ENCODE measurements around the gene C6orf47.
"Not testable (repeated sequence)": the region's sequence is repeated elsewhere in the genome, so short reads cannot be mapped to it uniquely, and the experiment has no call there.

C6orf47 gene

GRCh38 chr6:31660381-31661261, at the start of gene C6orf47:
Gene C6orf47, minus strand, starts transcription at chr6:31660778. Its CDS starts 831 bp downstream, at chr6:31659947.
- peak; percentile 94 for DNase-seq

DNA sequence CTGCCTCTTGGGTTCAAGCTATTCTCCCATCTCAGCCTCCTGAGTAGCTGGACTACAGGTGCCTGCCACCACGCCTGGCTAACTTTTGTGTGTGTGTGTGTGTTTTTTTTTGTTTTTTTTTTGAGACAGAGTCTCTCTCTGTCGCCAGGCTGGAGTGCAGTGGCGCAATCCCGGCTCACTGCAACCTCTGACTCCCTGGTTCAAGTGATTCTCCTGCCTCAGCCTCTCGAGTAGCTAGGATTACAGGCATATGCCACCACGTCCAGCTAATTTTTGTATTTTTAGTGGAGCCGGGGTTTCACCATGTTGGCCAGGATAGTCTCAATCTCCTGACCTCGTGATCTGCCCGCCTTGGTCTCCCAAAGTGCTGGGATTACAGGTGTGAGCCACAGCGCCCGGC, 48.6 kb upstream of the C6orf47 start:
- not testable (repeated sequence) for DNase-seq

DNA sequence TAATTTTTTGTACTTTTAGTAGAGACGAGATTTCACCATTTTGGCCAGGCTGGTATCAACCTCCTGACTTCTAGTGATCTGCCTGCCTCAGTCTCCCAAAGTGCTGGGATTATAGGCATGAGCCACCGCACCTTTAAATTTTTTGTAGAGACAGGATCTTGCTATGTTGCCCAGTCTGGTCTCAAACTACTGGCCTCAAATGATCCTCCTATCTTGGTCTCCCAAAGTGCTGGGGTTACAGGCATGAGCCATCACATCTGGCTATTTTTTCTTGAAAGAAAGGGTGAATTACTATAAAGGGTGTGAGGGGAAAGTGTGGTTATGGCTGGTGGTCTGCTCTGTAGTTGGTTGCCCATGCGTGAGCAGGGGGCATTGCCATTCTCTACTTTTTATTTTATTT, 47.6 kb upstream of the C6orf47 start:
- DNase-seq: no peak

- DNase-seq: no peak
Observed at GRCh38 chr6:31707701-31708100, 47.1 kb upstream of the C6orf47 start.

DNA sequence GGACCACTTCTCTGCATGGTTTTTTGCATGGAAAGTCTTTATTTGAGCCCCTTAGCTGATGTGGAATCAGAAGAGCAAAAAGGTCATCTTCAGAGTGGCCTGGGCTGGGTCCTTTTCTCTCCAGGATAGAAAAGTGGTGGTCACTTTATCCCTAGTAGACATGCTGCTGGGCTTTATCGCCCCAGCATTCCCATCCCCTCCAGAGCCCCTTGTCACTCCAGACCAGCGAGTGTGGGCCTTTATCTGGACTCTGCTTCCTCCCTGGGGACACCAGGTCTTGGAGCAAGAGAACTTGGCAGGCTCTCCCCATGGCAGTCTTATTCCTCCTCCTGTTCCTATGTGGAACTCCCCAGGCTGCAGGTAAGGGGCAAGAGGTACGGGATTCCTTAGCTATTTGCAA, 46.0 kb upstream of the C6orf47 start, which contains the start of gene LY6G6F:
LY6G6F (plus strand) TSS at position 268 of the 400 bp plus-strand sequence; CDS start at position 309, 41 bp downstream.
- no peak for DNase-seq

GRCh38 chr6:31705931-31706330, 45.4 kb upstream of the C6orf47 start:
- DNase-seq: no peak

DNA sequence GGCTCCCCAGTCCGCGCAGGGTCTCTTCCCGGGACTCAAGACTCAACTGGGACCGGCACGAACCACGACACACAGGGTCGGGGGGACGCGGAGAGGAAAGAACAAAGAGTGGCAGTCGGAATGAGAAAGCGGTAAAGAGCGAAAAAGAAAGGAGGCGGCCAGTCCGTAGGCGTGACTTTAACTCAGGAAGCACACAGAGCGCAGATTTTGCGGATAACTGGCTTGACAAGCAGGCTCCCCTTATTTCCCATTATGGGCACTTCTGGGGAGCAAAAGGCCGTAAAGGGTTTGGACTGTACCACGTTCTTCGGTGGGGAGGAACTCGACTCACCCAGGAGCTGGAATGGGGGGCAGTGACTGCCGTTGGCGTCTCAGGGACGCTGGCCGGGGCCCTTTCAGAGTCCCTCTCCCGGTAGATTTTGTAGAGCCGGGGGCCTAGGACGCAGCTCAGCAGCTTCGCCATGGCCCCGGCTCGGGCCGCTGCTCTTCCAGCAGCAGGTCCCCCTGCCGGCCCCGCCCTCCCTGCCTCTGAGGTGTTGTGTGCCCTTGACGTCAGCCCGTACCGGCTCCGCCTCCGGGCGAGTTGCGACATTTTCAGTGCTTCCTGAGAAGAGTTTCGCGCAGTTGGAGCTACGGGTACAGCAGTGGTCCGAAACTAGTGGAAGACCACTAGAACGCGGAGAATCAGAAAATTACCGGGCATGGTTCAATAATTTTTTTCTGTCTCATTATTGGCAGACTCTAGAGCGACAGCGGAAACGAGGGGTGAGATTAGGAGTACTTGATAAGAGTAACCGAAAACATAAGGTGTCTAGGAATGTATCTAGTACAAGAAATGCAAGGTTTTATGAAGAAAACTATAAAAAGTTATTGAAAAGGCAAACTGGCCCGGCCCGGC, 42.5 kb upstream of the C6orf47 start, which contains the start of gene ABHD16A:
ABHD16A (minus strand) TSS at position 506 of the 898 bp plus-strand sequence; CDS start at position 463, 43 bp downstream.
- peak; percentile 99 for DNase-seq

DNA sequence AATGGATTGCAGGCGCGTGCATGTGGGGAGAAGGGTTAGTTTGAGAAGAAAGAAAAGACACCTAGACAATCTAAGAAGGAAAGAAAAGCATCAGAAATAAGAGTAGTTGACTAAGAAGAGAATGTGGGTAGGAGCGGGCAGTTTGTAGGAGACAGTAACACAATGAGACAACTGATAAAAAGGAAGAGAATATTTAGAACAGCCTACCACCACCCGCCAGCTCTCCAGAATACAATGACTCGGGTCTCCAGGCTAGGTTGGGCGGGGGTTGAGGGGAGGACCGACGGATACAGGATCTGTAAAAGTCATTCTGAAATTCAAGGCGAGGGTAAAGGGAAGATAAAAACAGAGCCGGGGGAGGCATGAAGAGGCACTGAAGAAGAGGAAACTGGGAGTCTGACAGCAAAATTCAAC, 41.8 kb upstream of the C6orf47 start:
- DNase-seq: no peak

DNA sequence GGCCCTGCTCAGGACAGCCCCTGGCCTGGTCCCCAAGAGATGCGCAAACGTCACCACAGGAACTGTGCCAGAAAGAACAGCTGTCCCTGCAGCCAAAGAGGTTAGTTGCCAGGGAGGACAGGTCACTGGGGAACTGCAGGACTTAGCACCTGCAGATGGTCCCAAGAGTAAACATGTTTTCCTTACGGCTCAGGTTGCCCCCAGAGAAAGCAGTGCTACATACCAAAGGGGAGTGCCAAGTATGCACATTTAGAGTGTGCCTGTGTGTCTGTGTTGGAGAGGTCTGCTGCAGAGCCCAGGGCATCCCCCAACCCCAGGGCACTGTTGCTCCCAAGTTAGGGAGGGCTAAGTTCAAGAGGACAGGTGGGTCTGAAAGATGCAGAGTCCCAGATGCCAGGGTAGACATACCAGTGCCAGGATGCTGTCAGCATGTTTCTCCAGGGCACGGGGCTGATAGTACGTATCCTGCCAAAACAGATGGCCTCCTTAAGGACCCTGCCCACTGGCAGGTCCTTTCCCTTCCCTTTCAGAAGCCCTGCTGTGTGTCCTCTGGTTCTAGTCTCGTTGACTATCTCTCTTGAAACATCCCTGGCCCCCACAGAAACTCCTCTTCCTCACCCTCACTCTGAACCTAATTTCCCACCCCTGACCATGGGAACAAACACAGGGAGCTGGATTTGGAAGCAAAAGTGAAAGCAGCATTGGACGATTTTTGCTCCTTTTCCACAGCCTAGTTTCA, 41.3 kb upstream of the C6orf47 start:
- peak; percentile 77 for DNase-seq

- no peak for DNase-seq
Observed at GRCh38 chr6:31700740-31701401, 40.3 kb upstream of the C6orf47 start.

DNA sequence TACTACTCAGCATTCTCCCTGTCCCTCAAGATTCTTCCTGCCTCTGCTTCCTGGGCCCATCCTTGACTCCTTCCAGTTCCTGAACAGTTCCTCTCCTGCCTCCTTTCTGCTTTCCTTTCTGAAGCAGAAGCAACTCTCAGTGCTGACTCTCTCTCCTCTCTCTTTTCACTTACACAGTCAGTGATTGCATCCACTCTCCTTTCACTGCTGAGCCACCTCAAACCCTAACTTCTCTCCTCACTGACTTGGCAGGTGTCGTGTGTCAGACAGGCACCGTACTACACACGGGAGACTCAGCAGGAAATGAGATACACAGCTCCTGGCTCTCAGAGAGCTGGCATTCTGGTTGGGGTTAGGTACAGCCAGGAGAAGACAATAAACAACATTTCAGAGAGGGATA, 37.0 kb upstream of the C6orf47 start:
- peak; percentile 69 for DNase-seq

GRCh38 chr6:31693535-31693934, 33.0 kb upstream of the C6orf47 start:
- DNase-seq: no peak

GRCh38 chr6:31692886-31693285, 32.3 kb upstream of the C6orf47 start:
- DNase-seq: no peak

DNA sequence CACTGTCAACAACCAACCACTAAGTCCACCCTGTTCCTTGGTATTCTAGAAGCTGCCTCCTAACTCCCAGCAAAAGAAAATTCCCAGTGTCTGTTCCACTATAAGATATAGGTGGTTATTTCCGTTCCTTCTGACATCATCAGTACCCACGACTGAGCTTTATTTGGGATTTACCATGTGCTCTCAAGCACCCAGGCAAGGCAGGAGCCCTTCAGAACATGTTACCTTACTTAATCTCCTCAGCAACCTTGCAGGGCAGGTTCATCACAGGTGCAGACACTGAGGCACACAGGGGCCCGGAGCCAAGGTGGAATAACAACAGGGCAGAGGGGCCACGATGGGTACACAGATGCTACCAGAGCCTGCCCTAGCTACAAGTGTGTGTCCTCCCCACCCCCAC, 31.8 kb upstream of the C6orf47 start:
- no peak for DNase-seq

DNA sequence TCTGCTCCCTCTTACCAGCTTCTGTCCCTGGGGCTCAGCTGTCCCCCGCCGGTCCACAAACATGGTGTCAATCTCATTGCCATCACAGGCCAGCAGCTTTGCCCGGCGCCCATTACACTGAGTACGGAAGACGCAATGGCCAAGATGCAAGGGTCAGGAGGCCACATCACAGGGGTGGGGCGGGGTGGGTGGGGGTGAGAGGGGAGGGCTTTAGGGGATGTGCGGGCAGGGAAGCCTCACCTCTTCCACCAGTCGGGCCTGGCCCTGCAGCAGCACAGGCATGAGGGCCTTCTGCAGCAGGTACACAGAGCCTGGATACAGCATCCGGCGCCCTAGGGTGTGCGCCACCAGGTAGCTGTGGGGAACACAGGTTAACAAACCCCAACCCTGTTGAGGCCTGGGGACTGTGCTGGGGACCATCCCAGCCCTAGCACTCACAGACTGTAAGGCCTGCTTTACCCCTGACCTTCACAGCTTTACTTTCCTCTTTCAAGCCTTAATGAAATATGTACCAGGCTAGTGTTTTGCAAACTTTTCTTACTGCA, 31.1 kb upstream of the C6orf47 start:
- no peak for DNase-seq

GRCh38 chr6:31691078-31691463, 30.5 kb upstream of the C6orf47 start:
- DNase-seq: no peak

- DNase-seq: no peak
Observed at GRCh38 chr6:31690231-31691077, 29.9 kb upstream of the C6orf47 start.

- DNase-seq: no peak
Observed at GRCh38 chr6:31689249-31690110, 28.9 kb upstream of the C6orf47 start.

- DNase-seq: no peak
Observed at GRCh38 chr6:31687860-31688693, 27.5 kb upstream of the C6orf47 start.
